Naive B cell (primary cell): ENCODE data around the gene WDR82. TPM values are rescaled to one million over a fixed set of nuclear protein-coding genes. Genes with fewer than 3 reads are reported as not detected.

Experiments
- ATAC-seq, 2 donors: fragments of 150-1000 bp; cut with Tn5 transposase; 2 replicates each; pipeline ENCODE4 v1.10.0; 2021; ENCODE audit warnings: low read depth in 2 of 2, mild to moderate bottlenecking in 2 of 2, moderate library complexity in 2 of 2
- DNase-seq: peaks from one replicate; pipeline ENCODE4 v3.0.0; 2022
- H3K27ac Mint-ChIP-seq, 6 donors: one replicate each; pipeline ENCODE4 v1.8.0; 2020 to 2022; ENCODE audit warnings: mild to moderate bottlenecking in 6 of 6, mixed read lengths in 6 of 6, moderate library complexity in 5 of 6, inconsistent platforms in 2 of 6
- H3K27me3 Mint-ChIP-seq, 3 donors: one replicate each; pipeline ENCODE4 v1.8.0; 2021 to 2022; ENCODE audit warnings: mixed read lengths in 3 of 3, mild to moderate bottlenecking in 1 of 3
- H3K36me3 Mint-ChIP-seq, 2 donors: one replicate each; pipeline ENCODE4 v1.8.0; 2020 to 2022; ENCODE audit warnings: mixed read lengths in 2 of 2, inconsistent platforms in 1 of 2, mild to moderate bottlenecking in 1 of 2
- H3K4me1 Mint-ChIP-seq, 3 donors: one replicate each; pipeline ENCODE4 v1.8.0; 2020 to 2022; ENCODE audit warnings: mixed read lengths in 3 of 3, inconsistent platforms in 1 of 3, mild to moderate bottlenecking in 1 of 3, moderate library complexity in 1 of 3
- H3K4me3 Mint-ChIP-seq, 8 donors: one replicate each; pipeline ENCODE4 v1.8.0; 2020 to 2022; ENCODE audit warnings: mild to moderate bottlenecking in 8 of 8, mixed read lengths in 8 of 8, moderate library complexity in 8 of 8, inconsistent platforms in 2 of 8
- H3K9me3 Mint-ChIP-seq, 7 donors: one replicate each; pipeline ENCODE4 v1.8.0; 2020 to 2022; ENCODE audit warnings: mixed read lengths in 7 of 7, mild to moderate bottlenecking in 5 of 7, inconsistent platforms in 2 of 7, moderate library complexity in 1 of 7
- polyA plus RNA-seq, 6 donors: library from polyadenylated mRNA; unstranded; fragments of 300-500 nt; fragmentation: Illumina TruSeq; gene quantifications; one replicate each; pipeline ENCODE4 v1.2.3, GENCODE V29; 2021; ENCODE audit warnings: low read depth in 6 of 6

The WDR82 gene
- polyA plus RNA-seq, 6 donors from 2014 or later, result 24.0 to 71.6 (median 58.9) TPM

DNA sequence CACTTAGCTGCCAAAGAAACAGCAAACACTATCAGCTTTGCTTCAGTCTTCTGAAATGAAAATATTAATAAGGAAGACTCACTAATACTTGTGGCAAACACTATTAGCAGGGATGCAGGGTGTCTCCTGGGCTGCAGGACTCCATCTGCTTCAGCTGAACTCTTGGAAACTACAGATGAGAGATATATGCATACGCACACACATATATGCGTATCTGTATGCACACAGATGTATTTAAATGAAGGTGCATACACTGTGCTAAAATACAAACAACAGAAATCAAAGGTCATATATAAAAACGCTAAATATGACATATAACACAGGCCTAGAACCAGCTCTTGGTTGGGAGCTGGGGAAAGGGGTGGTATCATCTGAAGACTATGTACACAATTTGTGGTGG lies 22.3 kb downstream of the WDR82 start:
- H3K36me3 Mint-ChIP-seq, result peaks cover 8 to 12% of the 10 kb centered on the region in 2 donors
- peak overlapping the region in 1 of 6 donors; percentile 37 for H3K27ac Mint-ChIP-seq
- no peak overlapping the region for H3K4me3 Mint-ChIP-seq
- no peaks in the 10 kb centered on the region for H3K27me3 Mint-ChIP-seq
- no peak for DNase-seq
- peaks cover 16 to 39% (median 25%) of the 10 kb centered on the region in 3 donors for H3K4me1 Mint-ChIP-seq
- H3K9me3 Mint-ChIP-seq, result no peaks in the 10 kb centered on the region
- no peak for ATAC-seq

- H3K27me3 Mint-ChIP-seq, result no peaks in the 10 kb centered on the region
- H3K27ac Mint-ChIP-seq, result peak overlapping the region in 5 of 6 donors; percentile 51 to 98 (median 90)
- ATAC-seq (no peak), DNase-seq (no peak)
- H3K4me1 Mint-ChIP-seq, result peaks cover 20 to 46% (median 32%) of the 10 kb centered on the region in 3 donors
- peaks cover 8 to 10% of the 10 kb centered on the region in 2 donors for H3K36me3 Mint-ChIP-seq
- no peak overlapping the region for H3K4me3 Mint-ChIP-seq
- no peaks in the 10 kb centered on the region for H3K9me3 Mint-ChIP-seq
Observed at GRCh38 chr3:52254608-52255007, 23.8 kb downstream of the WDR82 start.

- H3K27me3 Mint-ChIP-seq, result no peaks in the 10 kb centered on the region
- H3K9me3 Mint-ChIP-seq, result no peaks in the 10 kb centered on the region
- H3K4me3 Mint-ChIP-seq, result peak overlapping the region; percentile 70 to 92 (median 82)
- H3K4me1 Mint-ChIP-seq, result peaks cover 22 to 46% (median 40%) of the 10 kb centered on the region in 3 donors
- DNase-seq, result peak; percentile 90
- peaks cover 8 to 10% of the 10 kb centered on the region in 2 donors for H3K36me3 Mint-ChIP-seq
- ATAC-seq, result peak; percentile 96 to 98
- H3K27ac Mint-ChIP-seq, result peak overlapping the region; percentile 82 to 98 (median 98)
Observed at GRCh38 chr3:52253314-52254304, 24.8 kb downstream of the WDR82 start.

DNA sequence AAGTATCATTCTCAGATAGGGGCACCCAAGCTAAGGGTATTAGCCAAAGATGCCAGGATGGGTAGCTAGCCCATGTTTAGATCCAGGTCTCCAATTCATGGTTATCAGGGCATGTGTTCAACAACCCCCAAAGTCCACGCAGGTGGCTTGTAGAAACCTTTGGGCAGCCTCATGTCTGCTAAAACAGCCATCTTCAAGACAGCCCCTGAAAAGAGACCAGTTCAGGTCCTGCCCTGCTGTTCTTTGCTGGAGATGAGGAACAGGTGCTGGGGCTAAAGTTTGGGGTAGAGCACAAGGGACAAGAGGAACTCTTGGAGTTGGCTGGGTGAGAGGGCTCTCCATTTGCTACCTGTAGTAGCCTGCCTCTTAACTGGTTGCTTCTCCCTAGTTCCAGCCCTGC lies 28.3 kb downstream of the WDR82 start:
- Mint-ChIP-seq H3K36me3 (no peaks in the 10 kb centered on the region), H3K9me3 (no peaks in the 10 kb centered on the region), H3K4me3 (peak overlapping the region in 1 of 8 donors; percentile 27), H3K4me1 (peaks cover 40 to 70% (median 64%) of the 10 kb centered on the region in 3 donors), H3K27ac (peak overlapping the region; percentile 43 to 90 (median 80)), H3K27me3 (no peaks in the 10 kb centered on the region)
- DNase-seq (no peak), ATAC-seq (no peak)

- peaks cover 44 to 75% (median 66%) of the 10 kb centered on the region in 3 donors for H3K4me1 Mint-ChIP-seq
- DNase-seq, result no peak
- no peaks in the 10 kb centered on the region for H3K27me3 Mint-ChIP-seq
- no peaks in the 10 kb centered on the region for H3K36me3 Mint-ChIP-seq
- ATAC-seq, result no peak
- H3K27ac Mint-ChIP-seq, result peak overlapping the region; percentile 43 to 90 (median 78)
- no peaks in the 10 kb centered on the region for H3K9me3 Mint-ChIP-seq
- peak overlapping the region in 1 of 8 donors; percentile 9 for H3K4me3 Mint-ChIP-seq
Observed at GRCh38 chr3:52249683-52250082, 28.8 kb downstream of the WDR82 start.

GRCh38 chr3:52248816-52249547 lies 29.5 kb downstream of the WDR82 start:
- ATAC-seq, result no peak
- Mint-ChIP-seq H3K27me3 (no peaks in the 10 kb centered on the region), H3K36me3 (no peaks in the 10 kb centered on the region), H3K4me1 (peaks cover 46 to 78% (median 66%) of the 10 kb centered on the region in 3 donors), H3K27ac (peak overlapping the region in 4 of 6 donors; percentile 39 to 88 (median 78)), H3K9me3 (no peaks in the 10 kb centered on the region), H3K4me3 (peak overlapping the region in 2 of 8 donors; percentile 10 to 21)
- no peak for DNase-seq

DNA sequence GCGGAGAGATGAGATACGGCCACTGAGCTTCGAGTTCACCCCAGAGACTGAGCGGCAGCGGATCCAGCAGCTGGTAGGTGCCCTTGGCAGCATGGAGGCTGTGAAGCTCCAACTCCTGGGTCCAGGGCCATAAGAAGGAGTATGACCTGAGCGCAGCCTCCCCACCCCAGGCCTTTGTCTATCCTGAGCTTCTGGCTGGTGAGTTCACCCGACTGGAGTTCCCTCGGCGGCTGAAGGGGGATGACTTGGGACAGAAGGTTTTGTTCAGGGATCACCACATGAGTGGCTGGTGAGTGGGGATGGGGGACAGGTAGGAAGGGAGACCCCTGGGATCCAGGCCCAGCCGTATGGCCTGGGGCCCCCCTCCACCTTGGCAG lies 30.3 kb downstream of the WDR82 start:
- peak overlapping the region in 5 of 6 donors; percentile 12 to 88 (median 39) for H3K27ac Mint-ChIP-seq
- no peaks in the 10 kb centered on the region for H3K9me3 Mint-ChIP-seq
- no peaks in the 10 kb centered on the region for H3K36me3 Mint-ChIP-seq
- ATAC-seq (no peak), DNase-seq (no peak)
- no peaks in the 10 kb centered on the region for H3K27me3 Mint-ChIP-seq
- peaks cover 44 to 78% (median 66%) of the 10 kb centered on the region in 3 donors for H3K4me1 Mint-ChIP-seq
- H3K4me3 Mint-ChIP-seq, result peak overlapping the region in 1 of 8 donors; percentile 85

DNA sequence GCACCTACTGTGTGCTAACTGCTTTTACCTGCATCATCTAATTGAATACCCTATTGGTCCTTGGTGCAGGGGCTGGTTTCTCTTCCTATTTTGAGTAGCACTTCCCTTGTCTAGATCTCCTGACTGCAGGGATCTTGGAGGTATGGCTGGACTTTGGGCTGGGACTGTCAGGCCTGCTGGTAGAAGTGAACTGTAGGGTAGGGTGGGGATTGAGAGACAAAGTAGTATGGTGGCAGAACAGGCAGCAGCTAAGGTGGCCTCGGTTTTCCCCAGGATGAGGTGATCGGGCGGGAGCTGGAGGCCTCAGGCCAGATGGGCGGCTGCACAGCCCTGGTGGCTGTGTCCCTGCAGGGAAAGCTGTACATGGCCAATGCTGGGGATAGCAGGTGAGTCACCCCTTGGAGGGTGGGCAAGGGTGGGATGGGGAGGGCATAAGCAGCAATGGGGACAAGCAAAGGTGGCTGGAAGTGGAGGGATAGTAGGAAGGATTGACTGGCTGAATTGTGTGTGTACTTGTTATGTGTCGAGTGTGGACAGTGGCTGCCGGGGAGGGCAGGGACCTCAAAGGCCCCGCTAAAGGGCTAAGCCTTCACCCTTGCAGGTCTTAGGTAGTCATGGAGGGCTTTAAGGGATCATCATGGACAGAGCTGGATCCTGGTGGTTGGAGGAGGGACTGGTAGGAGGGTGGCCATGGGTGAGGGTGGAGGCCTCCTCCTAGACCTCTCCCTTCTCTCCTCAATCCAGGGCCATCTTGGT lies 30.9 kb downstream of the WDR82 start:
- Mint-ChIP-seq H3K36me3 (no peaks in the 10 kb centered on the region), H3K27ac (peak overlapping the region; percentile 34 to 95 (median 60)), H3K27me3 (no peaks in the 10 kb centered on the region), H3K9me3 (no peaks in the 10 kb centered on the region), H3K4me3 (peak overlapping the region in 6 of 8 donors; percentile 26 to 88 (median 80)), H3K4me1 (peaks cover 40 to 72% (median 63%) of the 10 kb centered on the region in 3 donors)
- ATAC-seq, result peak; percentile 22
- no peak for DNase-seq

DNA sequence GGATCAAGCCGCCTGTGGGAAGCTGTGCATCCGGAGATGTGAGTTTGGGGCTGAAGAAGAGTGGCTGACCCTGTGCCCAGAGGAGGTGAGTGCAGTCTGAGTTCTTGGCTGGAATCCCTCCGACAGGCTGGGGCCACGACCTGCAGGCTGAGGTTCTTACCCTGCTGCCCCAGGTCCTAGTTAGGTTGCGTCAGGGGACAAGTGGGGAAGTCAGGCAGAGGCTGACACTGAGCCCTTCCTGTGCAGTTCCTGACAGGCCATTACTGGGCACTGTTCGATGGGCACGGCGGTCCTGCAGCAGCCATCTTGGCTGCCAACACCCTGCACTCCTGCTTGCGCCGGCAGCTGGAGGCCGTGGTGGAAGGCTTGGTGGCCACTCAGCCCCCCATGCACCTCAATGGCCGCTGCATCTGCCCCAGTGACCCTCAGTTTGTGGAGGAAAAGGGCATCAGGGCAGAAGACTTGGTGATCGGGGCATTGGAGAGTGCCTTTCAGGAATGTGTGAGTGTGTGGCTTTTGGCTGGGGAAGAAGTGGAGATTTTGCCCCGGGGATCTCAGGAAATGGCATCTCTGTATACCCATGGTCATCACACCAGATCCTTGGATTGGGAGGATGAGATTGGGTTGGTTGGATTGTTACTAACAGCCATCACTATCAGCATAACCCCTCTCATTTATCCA lies 31.6 kb downstream of the WDR82 start:
- H3K27ac Mint-ChIP-seq, result peak overlapping the region; percentile 39 to 95 (median 88)
- H3K4me3 Mint-ChIP-seq, result peak overlapping the region; percentile 66 to 88 (median 82)
- H3K27me3 Mint-ChIP-seq, result no peaks in the 10 kb centered on the region
- DNase-seq, result no peak
- H3K4me1 Mint-ChIP-seq, result peaks cover 38 to 65% (median 56%) of the 10 kb centered on the region in 3 donors
- no peaks in the 10 kb centered on the region for H3K9me3 Mint-ChIP-seq
- H3K36me3 Mint-ChIP-seq, result no peaks in the 10 kb centered on the region
- ATAC-seq, result no peak

GRCh38 chr3:52246264-52246620 lies 32.2 kb downstream of the WDR82 start:
- ATAC-seq (peak in 1 of 2 donors; percentile 2), DNase-seq (no peak)
- Mint-ChIP-seq H3K27me3 (no peaks in the 10 kb centered on the region), H3K4me1 (peaks cover 38 to 64% (median 54%) of the 10 kb centered on the region in 3 donors), H3K27ac (peak overlapping the region; percentile 39 to 95 (median 82)), H3K4me3 (peak overlapping the region; percentile 66 to 88 (median 82)), H3K36me3 (no peaks in the 10 kb centered on the region), H3K9me3 (no peaks in the 10 kb centered on the region)

DNA sequence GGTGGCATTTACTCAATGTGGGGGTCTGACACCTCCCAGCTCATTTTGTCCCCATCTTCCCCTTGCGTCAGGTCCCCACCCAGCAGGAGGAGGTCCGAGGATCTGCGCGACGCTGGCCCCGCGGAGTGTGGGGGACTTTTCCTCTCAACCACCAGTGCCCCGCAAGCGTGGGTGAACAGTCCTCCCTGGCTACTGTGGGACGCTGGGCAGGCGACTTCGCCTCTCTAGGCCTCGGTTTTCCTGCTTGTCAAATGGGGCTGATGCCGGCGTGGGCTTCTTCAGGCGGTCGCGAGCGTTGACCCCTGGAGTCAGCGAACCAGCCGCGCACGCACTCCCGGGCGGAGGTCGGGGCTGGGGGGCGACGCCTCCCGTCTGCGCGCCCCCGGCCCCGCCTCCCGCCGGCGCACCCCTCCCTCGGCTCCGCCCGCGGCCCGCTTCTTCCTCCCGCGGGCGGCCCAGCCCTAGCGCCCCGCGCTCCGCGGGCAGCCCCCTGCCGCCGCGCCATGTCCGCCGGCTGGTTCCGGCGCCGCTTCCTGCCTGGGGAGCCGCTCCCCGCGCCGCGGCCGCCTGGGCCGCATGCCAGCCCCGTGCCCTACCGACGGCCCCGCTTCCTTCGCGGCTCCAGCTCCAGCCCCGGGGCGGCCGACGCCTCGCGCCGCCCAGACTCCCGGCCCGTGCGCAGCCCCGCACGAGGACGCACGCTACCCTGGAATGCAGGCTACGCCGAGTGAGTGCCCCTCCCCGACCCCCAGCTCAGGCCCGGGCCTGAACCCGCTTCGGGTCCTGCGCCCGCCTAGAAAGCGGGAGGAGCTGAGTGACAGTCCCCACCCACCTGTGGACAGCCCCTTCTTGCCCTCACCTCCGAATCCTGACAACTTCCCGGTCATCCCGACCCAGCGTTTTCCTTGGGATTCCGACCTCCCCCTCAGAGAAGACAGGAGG lies 32.9 kb downstream of the WDR82 start, which contains the start of gene PPM1M:
Gene PPM1M (plus strand): TSS at position 438 of the 942 bp plus-strand sequence. CDS start 66 bp downstream, at position 504.
- no peaks in the 10 kb centered on the region for H3K36me3 Mint-ChIP-seq
- no peaks in the 10 kb centered on the region for H3K27me3 Mint-ChIP-seq
- H3K9me3 Mint-ChIP-seq, result no peaks in the 10 kb centered on the region
- DNase-seq (peak; percentile 71), ATAC-seq (peak; percentile 59 to 68)
- peak within 1 kb of the TSS; percentile 77 to 90 (median 84) for H3K4me3 Mint-ChIP-seq
- H3K27ac Mint-ChIP-seq, result peak within 1 kb of the TSS; percentile 76 to 95 (median 88)
- peaks cover 43 to 68% (median 54%) of the 10 kb centered on the region in 3 donors for H3K4me1 Mint-ChIP-seq
